ENCODE measurements around the gene SMCO1.

- TF ChIP-seq YY1 (IDR thresholded peaks at IDR 0.05; ENCODE audit: insufficient read depth, insufficient read length) (no peak), ZNF274 (IDR thresholded peaks at IDR 0.05; ENCODE audit: low read depth, low read length) (no peak)
Observed at GRCh38 chr3:196517162-196517800, 2.1 kb upstream of the SMCO1 start.
